HG02610 (cell line): ENCODE data around the gene NKD1.
A peak's percentile ranks its signal among the peaks of the same experiment; 100 is the strongest.

Experiments used
- ATAC-seq: cut with Tn5 transposase; IDR thresholded peaks from one replicate; pipeline ENCODE4 v1.9.1; 2021; ENCODE audit warnings: mild to moderate bottlenecking, moderate library complexity; ENCODE audit not compliant: unreplicated experiment

NKD1 gene

GRCh38 chr16:50683689-50684374 is 135.6 kb downstream of the NKD1 start:
- ATAC-seq: peak; percentile 73

DNA sequence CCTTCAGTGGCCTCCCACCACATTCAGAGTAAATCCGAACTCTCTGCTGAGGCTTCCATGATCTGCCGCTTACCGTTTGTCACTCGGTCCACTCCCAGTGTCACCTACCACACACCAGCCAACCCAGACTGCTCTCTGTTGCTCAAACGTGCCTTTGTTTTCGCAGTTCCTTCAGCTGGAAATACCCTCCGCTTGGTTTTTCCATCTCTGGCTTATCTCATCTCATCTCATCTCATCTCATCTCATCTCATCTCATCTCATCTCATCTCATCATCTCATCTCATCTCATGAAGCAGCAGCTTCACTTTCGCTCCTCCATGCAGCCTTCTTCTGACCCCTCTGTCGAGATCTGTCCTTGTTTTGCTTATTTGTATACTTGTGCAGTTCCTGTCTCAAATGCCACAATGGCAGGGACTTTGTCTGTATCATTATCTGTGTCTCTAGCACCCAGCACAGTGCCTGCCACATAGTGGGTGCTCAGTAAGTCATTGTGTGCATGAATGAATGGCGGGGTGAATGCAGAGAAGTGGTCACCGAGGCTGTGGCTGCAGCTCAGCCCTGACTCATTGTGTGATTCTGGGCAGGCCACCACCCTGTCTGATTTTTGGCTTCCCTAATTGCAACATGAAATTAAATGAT is 136.7 kb downstream of the NKD1 start:
- peak; percentile 23 for ATAC-seq

- no peak for ATAC-seq
These were observed 137.4 kb downstream of the NKD1 start for GRCh38 chr16:50685462-50686063.

- ATAC-seq: no peak
These were observed 139.9 kb downstream of the NKD1 start for GRCh38 chr16:50688083-50688482.

DNA sequence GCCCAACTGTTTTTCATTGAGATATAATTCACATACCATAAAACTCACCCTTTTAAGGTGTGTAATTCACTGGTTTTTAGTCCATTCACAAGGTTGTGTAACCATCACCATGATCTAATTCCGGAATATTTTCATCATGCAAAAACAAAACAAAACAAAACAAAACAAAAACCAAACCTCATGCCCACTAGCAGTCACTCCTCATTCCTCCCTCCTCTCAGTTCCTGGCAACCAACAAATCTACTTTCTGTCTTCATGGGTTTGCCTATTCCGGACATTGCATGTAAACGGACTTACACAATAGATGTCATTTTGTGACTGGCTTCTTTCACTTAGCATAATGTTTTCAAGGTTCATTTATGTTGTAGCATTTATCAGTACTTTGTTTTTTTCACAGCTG is 140.7 kb downstream of the NKD1 start:
- ATAC-seq: no peak

DNA sequence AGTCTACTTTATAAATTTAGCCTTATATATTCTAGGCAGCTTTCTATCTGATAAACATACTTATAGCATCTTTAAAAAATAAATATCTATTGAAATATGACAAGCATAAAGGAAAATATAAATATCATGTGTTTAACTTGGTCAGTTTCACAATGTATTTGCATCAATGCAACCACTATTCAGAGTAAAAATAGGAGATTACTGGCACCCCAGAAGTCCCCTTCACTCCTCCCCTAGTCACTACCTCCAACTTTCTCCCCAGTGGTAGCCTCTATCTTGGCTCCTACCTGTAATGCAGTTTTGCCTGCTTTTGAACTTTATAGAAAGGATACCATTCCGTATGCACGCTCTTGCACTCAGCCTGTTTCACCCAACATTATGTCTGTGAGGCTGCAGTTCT is 142.0 kb downstream of the NKD1 start:
- ATAC-seq: peak; percentile 30

GRCh38 chr16:50692644-50692998 is 144.4 kb downstream of the NKD1 start:
- no peak for ATAC-seq

- ATAC-seq: no peak
These were observed 145.0 kb downstream of the NKD1 start, which contains the start of gene NOD2 for GRCh38 chr16:50692999-50693781. Gene NOD2, plus strand, starts transcription at chr16:50693606. Its CDS starts 5,890 bp downstream, at chr16:50699496.

DNA sequence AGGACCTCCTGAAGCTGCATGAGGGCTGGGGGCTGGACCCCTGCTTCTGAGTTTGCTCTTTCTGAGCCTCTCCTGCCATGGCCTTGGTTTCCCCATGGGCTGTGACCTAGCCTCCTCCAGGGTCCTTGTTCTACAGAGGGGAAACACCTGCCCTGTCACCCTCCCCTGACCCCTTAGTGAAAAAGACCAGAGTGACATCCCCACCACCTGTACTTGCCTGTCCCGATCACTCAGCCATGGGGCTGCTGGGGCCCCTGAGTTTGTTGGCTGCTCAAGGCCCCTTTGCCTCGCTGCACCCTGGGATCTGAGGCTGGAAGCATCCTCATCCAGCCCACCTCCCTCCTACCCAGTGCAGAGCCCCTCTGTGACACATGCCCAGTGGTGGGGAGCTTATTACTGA is 146.0 kb downstream of the NKD1 start:
- no peak for ATAC-seq

DNA sequence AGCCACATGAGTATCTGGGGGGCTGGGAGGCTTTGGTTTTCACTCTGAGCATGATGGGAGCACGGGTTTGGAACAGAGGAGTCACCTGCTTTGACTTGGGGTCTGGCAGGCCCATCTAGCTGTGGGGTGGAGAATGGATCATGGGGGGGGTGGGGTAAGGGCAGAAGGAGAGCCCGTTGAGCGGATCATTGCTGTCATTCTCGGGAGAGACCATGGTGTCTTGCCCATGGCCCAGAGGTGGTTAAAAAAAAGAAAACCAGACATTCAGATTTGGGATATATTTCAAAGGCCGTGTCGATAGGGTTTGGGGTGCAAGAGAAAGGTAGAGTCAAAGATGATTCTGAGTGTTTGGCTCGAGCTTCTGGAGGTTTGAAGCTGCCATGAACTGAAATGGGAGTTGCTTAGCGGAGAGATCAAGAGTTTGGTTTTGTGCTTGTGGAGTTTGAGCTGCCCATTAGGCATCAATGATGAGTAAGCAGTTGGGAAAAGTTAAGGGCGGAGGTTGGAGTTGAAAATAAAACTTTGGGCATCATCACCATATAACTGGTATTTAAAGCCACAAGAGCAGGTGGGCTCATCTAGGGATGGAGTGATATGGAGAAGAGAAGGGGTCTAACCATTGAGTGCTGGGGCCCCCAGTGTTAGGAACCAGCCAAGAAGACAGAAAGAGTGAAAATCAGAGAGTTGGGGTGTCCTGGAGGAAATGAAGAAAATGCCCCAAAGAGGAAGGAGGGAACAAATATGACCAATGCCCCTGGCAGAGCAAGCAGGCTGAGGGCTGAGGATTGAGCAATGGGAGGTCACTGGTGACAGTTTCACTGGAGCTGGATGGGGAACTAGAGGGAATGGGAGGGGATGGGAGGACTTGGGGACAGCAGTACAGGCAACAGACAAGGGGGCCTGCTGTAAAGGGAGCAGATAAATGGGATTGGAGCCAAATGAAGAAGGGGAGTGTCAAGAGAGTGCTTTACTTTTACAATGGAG is 147.1 kb downstream of the NKD1 start:
- no peak for ATAC-seq

DNA sequence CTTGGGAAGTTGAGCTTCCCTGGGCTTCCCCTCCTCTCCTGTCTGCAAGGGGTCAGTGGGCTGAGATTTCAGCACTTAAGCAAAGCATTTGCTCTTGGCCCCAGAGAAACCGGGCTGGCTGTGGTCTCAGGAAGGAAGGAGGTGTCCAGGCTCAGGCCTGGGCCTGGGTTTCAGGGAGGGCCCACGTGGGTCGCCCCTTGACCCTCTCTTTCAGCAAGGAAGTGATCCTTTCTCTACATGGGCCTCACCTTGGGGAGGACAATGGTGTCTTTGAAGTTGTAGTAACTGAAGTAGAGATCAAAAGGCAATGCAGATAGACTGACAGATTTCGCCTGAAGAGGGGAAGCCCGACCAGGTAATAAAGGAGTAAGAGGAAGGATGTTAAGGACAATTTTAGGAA is 147.9 kb downstream of the NKD1 start:
- peak; percentile 33 for ATAC-seq

- peak; percentile 56 for ATAC-seq
These were observed 148.6 kb downstream of the NKD1 start for GRCh38 chr16:50696575-50697420.

DNA sequence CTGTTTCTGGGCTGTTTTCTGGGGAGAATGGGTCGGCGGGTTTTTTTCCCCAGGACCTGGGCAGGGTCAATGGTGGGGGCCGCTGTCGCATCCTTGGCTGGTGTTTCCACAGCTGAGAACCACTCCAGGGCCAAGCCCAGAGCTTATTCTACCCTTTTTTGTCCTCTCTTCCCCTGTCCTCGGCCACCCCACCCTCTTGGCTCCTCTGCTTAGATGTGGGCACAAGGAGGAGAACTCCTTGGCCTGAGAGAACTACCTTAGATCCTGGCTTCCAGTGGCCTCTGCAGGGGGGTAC is 149.2 kb downstream of the NKD1 start:
- no peak for ATAC-seq

- ATAC-seq: peak; percentile 47
These were observed 149.9 kb downstream of the NKD1 start for GRCh38 chr16:50697881-50698767.
